Gastrocnemius medialis (tissue), 4 donors: ENCODE measurements around the gene ANXA10. TPM values are rescaled to one million over a fixed set of nuclear protein-coding genes. Genes with fewer than 3 reads are reported as not detected.

Source experiments
- ATAC-seq, 2 donors: fragments of 150-250 bp; one replicate each; pipeline ENCODE4 v1.9.1; 2016
- DNase-seq, 2 donors: peaks; one replicate each; pipeline ENCODE4 v3.0.0-alpha.2; 2019
- H3K27ac ChIP-seq, 4 donors: fragments of 200-600 bp; sonication (generic); 1 replicate in 1 of 4; 2 replicates in 3 of 4; pipeline ENCODE4 v1.5.1; 2016 to 2018; ENCODE audit warnings: mild to moderate bottlenecking in 2 of 4, moderate library complexity in 1 of 4
- H3K27me3 ChIP-seq, 3 donors: fragments of 200-600 bp; sonication (generic) in 2 of 3; 1 replicate in 1 of 3; 2 replicates in 2 of 3; pipeline versions ENCODE4 v1.5.1 to v1.6.0; 2016 to 2019; ENCODE audit warnings: mild to moderate bottlenecking in 1 of 3, moderate library complexity in 1 of 3
- H3K36me3 ChIP-seq, 2 donors: fragments of 200-600 bp; sonication (generic) in 1 of 2; one replicate each; pipeline ENCODE4 v1.5.1; 2017 to 2018
- H3K4me1 ChIP-seq, 2 donors: fragments of 200-600 bp; sonication (generic) in 1 of 2; one replicate each; pipeline ENCODE4 v1.5.1; 2016 to 2017; ENCODE audit warnings: mild to moderate bottlenecking in 2 of 2
- H3K4me3 ChIP-seq, 4 donors: fragments of 200-600 bp; sonication (generic) in 3 of 4; 1 replicate in 1 of 4; 2 replicates in 3 of 4; pipeline ENCODE4 v1.5.1; 2016 to 2019; ENCODE audit warnings: mild to moderate bottlenecking in 2 of 4
- H3K9me3 ChIP-seq, 3 donors: fragments of 200-600 bp; sonication (generic) in 2 of 3; 1 replicate in 1 of 3; 2 replicates in 2 of 3; pipeline ENCODE4 v1.5.1; 2016 to 2019
- CTCF ChIP-seq, 5 experiments: fragments of 450-650 bp in 3 of 5; fragments of 200-600 bp in 2 of 5; sonication (generic) in 2 of 5; IDR thresholded peaks in 4 of 5; conservative IDR thresholded peaks in 1 of 5; 1 replicate in 4 of 5; 2 replicates in 1 of 5; pipeline ENCODE4 v1.5.1; 2016 to 2019; ENCODE audit warnings: antibody characterized with exemption in 5 of 5, mild to moderate bottlenecking in 3 of 5, moderate library complexity in 3 of 5
- POLR2A ChIP-seq, 2 donors: fragments of 450-650 bp; IDR thresholded peaks; one replicate each; pipeline ENCODE4 v1.6.1; 2017; ENCODE audit warnings: antibody characterized with exemption in 2 of 2, mild to moderate bottlenecking in 2 of 2, moderate library complexity in 2 of 2
- in situ Hi-C, 4 donors: fragments of 200-750 bp; cut with MboI; loops; one replicate each; pipeline versions ENCODE4 v1.15.0 to v1.8.0; 2017; ENCODE audit warnings: low sequenced_read_pairs in 4 of 4
- intact Hi-C: fragments of 100-400 bp; cut with DNase I; formaldehyde crosslinking; loops from one replicate; pipeline ENCODE4 v1.15.1; 2023; ENCODE audit warnings: low total_unique reads
- total RNA-seq, 4 donors: library from RNA; depleted of rRNA; stranded (reverse); fragments of >200 nt; gene quantifications; one replicate each; pipeline versions ENCODE4 v1.1.0 to v1.2.3, GENCODE V29; 2016

Gene ANXA10
- total RNA-seq, 4 donors from 2014 or later = not detected

DNA sequence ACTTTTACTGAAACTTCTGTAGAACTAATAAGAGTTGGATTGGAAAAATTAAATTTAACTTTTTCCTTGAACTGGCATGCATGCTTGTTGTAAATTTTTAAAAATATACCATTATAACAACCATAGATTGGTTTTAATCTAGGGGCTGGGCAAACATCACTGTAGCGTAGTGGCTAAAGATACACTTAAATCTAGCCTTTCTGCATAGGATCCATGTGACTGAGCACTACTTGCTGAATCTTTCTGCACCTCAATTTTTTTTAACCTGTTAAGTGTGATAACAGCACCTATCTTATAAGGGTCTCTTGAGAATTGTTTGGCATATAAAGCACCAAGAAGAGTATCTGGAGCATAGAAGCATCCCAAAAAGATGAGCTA is 4.1 kb downstream of the ANXA10 start:
- Histone ChIP-seq H3K9me3 (no peaks in the 10 kb centered on the region), H3K36me3 (no peaks in the 10 kb centered on the region), H3K27ac (no peak overlapping the region), H3K4me1 (no peaks in the 10 kb centered on the region), H3K27me3 (no peaks in the 10 kb centered on the region), H3K4me3 (no peak overlapping the region)
- DNase-seq (no peak), ATAC-seq (no peak)
- intact Hi-C loops (no loop called here), in situ Hi-C loops (no loop called here)
- TF ChIP-seq POLR2A (IDR thresholded peaks at IDR 0.05) = no peak
- TF ChIP-seq CTCF (IDR thresholded peaks at IDR 0.05 in 4 of 5, conservative IDR thresholded peaks at IDR 0.05 in 1 of 5) = no peak

DNA sequence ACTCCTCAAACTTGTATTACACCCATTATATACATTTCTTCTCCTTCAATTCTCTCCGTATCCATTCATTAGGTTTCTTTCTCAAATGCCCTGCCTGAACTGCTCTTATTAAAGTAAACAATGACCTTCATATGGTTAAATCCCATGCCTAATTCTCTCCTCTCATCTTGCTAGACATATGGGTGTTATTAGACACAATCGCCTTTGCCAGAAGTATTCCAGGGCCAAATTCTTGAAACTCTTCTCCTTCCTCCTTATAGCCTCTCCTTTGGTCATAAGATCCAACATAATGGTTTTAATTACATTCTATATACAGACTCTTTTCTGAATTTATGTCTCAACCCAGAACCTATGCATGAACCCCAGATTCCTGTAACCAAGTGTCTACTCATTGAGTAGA is 4.8 kb downstream of the ANXA10 start:
- Histone ChIP-seq H3K36me3 (no peaks in the 10 kb centered on the region), H3K9me3 (no peaks in the 10 kb centered on the region), H3K4me3 (no peak overlapping the region), H3K27ac (no peak overlapping the region), H3K27me3 (no peaks in the 10 kb centered on the region), H3K4me1 (no peaks in the 10 kb centered on the region)
- ATAC-seq (no peak), DNase-seq (no peak)
- intact Hi-C loops (no loop called here), in situ Hi-C loops (no loop called here)
- no peak for TF ChIP-seq POLR2A (IDR thresholded peaks at IDR 0.05)
- TF ChIP-seq CTCF (IDR thresholded peaks at IDR 0.05 in 4 of 5, conservative IDR thresholded peaks at IDR 0.05 in 1 of 5) = no peak

- no peaks in the 10 kb centered on the region for H3K36me3 ChIP-seq
- in situ Hi-C loops = no loop called here
These were observed 5.9 kb downstream of the ANXA10 start for GRCh38 chr4:168098248-168098717.

DNA sequence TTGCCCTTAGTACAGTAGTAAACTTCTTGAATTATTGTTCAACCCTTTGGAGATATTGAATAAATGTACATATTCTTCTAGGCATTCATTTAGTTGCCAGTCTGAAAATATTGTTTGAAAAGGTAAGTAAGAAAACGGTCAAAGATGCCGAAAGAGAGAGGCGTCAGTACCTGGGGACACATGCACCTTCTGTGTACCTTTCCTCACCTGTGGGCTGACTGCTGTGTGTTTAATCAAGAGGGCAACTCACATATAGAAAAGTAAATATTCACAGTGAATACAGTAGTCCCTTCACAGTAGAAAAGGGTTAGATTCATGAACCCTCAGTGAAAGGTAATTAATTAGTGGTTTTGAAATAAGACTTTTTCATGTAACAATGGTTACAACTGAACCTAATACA is 6.9 kb downstream of the ANXA10 start:
- DNase-seq (no peak), ATAC-seq (no peak)
- Histone ChIP-seq H3K27me3 (no peaks in the 10 kb centered on the region), H3K4me3 (no peak overlapping the region), H3K9me3 (no peaks in the 10 kb centered on the region), H3K4me1 (no peaks in the 10 kb centered on the region), H3K27ac (no peak overlapping the region), H3K36me3 (no peaks in the 10 kb centered on the region)
- TF ChIP-seq POLR2A (IDR thresholded peaks at IDR 0.05) (no peak), CTCF (IDR thresholded peaks at IDR 0.05 in 4 of 5, conservative IDR thresholded peaks at IDR 0.05 in 1 of 5) (no peak)
- intact Hi-C loops = no loop called here
- in situ Hi-C loops = no loop called here

More at GRCh38 chr4:168098248-168098717, 5.9 kb downstream of the ANXA10 start:
- H3K9me3 ChIP-seq = no peaks in the 10 kb centered on the region
- H3K27me3 ChIP-seq = no peaks in the 10 kb centered on the region
- TF ChIP-seq POLR2A (IDR thresholded peaks at IDR 0.05) (no peak), CTCF (IDR thresholded peaks at IDR 0.05 in 4 of 5, conservative IDR thresholded peaks at IDR 0.05 in 1 of 5) (no peak)
- DNase-seq (no peak), ATAC-seq (no peak)
- intact Hi-C loops = no loop called here
- no peak overlapping the region for H3K27ac ChIP-seq
- H3K4me1 ChIP-seq = no peaks in the 10 kb centered on the region
- no peak overlapping the region for H3K4me3 ChIP-seq

DNA sequence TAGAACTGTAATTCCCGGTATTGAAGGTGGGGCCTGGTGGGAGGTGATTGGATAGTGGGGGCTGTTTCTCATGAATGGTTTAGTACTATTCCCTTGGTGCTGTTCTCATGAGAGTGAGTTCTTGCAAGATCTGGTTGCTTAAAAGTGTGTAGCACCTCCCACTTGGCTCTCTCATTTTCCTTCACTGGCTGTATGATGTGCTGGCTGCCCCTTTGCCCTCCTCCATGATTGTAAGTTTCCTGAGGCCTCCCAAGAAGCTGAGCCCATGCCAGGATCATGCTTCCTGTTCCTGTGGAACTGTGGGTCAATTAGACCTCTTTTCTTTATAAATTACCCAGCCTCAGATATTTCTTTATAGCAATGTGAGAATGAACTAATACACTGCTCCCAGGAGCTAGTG is 8.7 kb downstream of the ANXA10 start:
- intact Hi-C loops = no loop called here
- Histone ChIP-seq H3K36me3 (no peaks in the 10 kb centered on the region), H3K4me1 (no peaks in the 10 kb centered on the region), H3K27me3 (no peaks in the 10 kb centered on the region), H3K27ac (no peak overlapping the region), H3K9me3 (no peaks in the 10 kb centered on the region), H3K4me3 (no peak overlapping the region)
- ATAC-seq = no peak
- TF ChIP-seq POLR2A (IDR thresholded peaks at IDR 0.05) (no peak), CTCF (IDR thresholded peaks at IDR 0.05 in 4 of 5, conservative IDR thresholded peaks at IDR 0.05 in 1 of 5) (no peak)
- in situ Hi-C loops = no loop called here
- no peak for DNase-seq
